COLO668 (cell line): ENCODE measurements around the gene RUSC2.
A peak's percentile ranks its signal among the peaks of the same experiment; 100 is the strongest.

Experiments used
- DNase-seq: peaks from one replicate; lab custom pipeline; 2025; ENCODE audit not compliant: unreplicated experiment; lab: John Stamatoyannopoulos, UW

The RUSC2 gene

GRCh38 chr9:35489313-35490154, at the start of gene RUSC2:
Gene RUSC2, plus strand, starts transcription at chr9:35490111. Its CDS starts 56,411 bp downstream, at chr9:35546522.
- DNase-seq = peak; percentile 82

DNA sequence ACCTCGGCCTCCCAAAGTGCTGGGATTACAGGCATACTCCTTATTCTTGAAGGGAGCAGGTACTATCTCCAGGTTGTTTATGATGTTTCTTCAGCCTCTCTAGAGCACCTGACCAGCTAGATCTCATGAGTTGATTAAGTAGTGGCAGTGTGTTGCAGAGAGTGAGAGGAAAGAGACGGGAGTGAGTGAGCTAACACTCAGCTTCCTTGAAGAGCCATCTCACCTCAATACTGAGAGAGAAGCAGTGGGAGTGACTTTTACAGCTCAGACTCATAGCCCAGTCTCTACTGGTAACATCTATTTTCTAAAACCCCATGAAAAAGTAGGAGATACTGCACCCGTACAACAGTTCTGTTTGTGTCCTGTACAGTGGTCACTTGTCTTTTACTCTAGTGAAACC, 43.9 kb upstream of the RUSC2 start:
- DNase-seq = no peak

DNA sequence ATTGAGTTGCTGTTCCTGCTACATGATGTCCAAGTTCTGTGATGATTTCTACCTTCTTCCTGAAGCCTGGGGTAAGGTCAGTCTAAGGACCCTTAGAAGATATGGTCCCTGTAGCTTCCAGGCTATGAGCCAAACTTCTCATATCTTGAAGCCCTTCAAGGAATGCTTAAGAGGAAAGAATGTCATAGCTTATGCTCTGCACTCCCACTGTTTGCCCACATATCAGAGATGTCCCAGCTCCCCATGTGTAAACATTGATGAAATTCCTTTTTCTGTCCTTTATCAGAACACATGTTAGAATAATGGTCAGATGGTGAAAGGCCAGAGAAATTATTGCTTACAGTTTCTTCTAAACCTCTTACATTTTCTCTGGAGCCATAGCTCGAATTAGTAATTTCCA, 41.4 kb upstream of the RUSC2 start:
- no peak for DNase-seq

- DNase-seq = no peak
These were observed 37.4 kb upstream of the RUSC2 start for GRCh38 chr9:35452481-35452880.

- DNase-seq = no peak
These were observed 36.1 kb upstream of the RUSC2 start for GRCh38 chr9:35453786-35454185.

- DNase-seq = no peak
These were observed 25.5 kb upstream of the RUSC2 start for GRCh38 chr9:35464141-35465025.

- DNase-seq = no peak
These were observed 19.6 kb upstream of the RUSC2 start for GRCh38 chr9:35470340-35470739.

GRCh38 chr9:35470894-35471293, 19.0 kb upstream of the RUSC2 start:
- no peak for DNase-seq

DNA sequence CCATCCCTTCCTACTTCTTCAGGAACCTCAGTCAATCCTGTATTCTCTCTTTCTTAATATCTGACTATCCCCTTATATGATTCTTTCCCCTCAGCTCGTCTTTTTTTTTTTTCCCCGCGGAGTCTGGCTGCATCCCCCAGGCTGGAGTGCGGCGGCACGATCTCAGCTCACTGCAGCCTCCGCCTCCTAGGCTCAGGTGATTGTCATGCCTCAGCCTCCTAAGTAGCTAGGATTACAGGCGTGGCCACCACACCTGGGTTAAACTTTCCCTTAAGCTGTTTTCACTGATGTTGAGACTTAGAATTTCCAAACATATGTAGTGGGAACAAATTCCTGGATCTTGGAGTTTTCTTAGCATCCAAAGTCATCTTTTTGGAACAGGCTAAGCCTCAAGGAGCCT, 13.3 kb upstream of the RUSC2 start:
- no peak for DNase-seq

GRCh38 chr9:35477211-35477855, 12.6 kb upstream of the RUSC2 start:
- peak; percentile 41 for DNase-seq

DNA sequence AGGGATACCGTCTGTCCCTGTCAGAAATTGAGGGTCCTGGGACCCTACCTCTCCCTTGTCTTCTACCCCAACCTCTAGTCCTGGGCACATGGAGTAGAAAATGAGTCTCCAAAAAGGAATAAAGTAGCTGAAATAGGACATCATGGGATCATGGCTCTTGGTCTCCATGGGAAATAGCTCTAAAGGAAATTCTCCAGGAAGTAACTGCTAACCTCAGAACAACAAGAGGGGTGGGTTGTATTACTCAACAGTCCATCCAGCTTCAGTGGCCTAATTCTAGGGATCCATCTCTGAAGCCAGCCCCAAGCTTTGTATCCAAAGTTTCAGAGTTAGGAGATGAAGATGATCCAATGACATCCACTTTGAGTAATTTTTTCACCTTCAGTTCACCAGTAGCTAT, 11.0 kb upstream of the RUSC2 start:
- no peak for DNase-seq

DNA sequence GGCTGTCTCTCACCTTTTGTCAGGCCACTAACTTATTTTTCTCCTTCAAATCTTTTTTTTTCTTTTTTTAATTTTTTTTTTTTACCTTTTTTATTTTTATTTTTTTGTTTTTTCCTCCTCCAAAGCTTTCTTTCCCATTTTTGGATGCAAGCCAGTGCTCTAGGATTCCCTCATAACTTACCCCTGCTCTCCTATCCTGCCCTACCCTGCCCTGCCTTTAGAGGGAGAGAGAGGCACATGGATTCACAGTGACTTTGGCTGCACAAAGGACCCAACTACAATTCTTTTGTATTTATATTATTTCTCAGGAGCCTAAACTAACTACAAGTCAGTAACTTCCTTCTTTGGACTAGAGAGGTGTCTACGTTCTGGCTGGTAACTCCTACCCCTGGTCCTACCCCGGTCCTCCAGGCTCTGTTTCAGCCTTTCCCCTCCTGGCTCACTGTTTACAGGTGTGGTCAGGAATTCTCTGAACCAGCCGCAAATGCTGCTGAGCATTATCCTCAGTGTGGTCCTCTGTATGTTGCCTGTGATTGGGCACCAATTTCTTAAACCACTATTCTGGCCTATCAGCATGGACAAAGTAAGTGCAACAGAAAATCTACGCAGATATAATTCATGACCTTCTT, 8.4 kb upstream of the RUSC2 start:
- peak; percentile 10 for DNase-seq

DNA sequence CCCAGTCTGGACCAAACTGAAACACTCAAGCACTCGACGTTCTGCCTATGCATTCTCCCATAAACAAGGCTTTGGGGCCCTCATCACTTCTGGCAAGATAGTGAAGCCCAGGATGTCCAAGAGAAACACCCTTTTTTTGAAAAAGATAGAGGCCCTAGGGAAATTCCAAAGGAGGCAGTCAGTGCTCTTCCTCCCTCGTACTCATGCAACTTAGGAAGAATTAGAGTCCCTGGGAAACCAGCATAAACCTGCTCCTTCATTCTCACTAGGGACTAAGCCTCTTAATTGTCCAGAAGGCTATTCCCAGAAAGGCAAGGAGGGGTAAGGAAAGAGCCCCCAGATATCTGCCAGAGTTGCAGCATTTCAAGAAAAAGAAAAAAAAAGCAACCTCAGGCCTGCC, 7.8 kb upstream of the RUSC2 start:
- no peak for DNase-seq

DNA sequence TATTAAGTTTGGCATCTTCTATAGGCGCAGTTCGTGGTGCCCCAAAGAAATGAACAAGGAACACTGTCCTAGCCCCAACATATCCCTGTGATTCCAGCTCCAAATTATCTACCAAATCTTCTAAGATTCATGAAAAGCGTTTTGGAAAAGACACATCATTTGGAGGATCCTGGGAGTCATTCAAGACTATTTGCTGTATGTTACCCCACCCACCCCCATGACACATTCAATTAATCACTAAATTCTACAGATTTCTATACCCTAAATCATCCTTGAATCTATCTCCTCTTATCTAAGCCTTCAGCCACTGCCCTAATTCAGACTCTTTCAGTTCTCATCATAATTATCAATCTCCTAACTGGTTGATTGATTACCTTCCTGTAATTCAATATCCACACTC, 5.5 kb upstream of the RUSC2 start:
- DNase-seq = no peak

DNA sequence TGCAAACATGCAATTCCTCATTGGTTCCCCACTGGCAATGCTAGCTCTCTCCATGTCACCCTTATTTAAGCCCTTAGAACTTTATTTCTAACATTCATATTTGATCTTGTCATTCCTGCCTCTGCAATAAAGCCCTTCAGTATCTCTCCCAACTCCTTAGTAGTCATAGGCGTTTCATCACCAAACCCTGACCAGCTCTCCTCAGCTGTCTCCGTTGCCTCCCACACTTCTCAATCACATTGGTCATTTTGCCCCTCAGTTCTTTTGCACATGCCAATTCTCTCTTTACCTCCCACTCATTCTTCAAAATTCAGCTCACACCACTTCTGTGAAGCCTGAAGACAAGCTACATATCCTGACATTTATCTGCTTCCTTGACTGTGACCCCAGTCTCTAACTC, 2.8 kb upstream of the RUSC2 start:
- DNase-seq = no peak

- DNase-seq = no peak
These were observed 1.9 kb upstream of the RUSC2 start for GRCh38 chr9:35488021-35488420.

DNA sequence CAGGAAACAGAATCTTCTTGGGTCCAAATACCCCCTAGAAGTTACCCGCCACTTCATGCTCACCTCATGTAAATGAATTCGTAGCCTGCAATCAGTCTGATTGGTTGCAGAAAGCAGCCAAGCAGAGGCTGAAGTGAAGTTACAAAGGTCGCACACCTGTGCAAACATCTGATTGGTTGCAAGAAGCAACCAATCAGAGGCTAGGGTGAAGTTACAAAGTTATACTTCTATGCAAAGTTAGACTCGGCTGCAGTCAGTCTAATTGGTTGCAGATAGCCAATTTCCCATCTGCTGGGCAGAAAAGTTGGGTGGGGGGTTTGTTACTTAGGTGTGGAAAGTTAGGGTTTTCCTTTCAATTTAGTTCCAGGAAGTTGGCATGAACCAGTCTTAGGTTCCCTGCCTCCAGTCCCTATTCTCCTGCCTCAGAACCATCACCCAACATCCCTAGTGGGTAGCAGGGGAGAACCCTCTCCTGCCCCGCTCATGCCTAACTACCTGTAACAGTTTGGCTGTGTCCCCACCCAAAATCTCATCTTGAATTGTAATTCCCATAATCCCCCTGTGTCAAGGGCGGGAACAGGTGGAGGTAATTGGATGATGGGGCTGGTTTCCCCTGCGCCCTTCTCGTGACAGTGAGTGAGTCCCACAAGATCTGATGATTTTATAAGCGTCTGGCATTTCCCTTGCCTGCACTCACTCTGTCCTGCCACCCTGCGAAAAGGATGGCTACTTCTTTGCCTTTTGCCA, 1.2 kb upstream of the RUSC2 start:
- DNase-seq = no peak

DNA sequence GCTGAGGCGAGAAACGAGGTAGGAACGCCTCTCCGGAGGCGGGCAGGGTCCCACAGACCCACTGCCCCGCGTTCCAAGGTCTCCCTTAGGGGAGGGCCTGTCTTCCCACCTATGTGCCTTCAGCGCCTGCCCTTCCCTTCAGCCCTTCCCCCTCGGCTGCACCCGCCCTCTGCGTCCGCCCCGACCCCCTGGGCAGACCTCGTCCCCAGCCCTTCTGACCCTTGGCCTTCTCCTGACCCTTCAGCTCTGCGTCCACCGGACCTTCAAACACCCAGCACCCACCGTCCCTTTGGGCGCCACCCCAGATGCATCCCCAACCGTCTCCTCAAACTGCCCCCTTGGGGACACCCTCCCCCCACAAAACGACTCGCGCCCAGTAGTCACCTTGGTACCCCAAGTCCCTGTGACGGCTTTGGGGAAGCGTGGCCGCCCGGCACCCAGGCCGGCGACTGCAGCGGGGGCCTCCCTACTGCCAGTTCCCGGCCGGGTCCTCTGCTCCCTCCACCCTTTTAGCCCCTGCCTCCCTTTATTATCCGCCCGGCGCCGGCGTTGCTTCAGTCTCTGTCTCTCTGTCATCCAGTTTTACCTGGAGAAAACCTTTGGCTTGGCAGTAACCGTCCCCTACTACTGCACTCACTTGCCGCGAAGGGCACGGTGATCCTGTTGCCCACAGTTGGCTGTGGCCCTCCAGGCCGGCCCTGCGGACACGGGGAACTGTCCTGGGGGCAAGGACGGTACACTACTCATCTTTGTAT, 421 bp downstream of the RUSC2 start:
- DNase-seq = no peak

DNA sequence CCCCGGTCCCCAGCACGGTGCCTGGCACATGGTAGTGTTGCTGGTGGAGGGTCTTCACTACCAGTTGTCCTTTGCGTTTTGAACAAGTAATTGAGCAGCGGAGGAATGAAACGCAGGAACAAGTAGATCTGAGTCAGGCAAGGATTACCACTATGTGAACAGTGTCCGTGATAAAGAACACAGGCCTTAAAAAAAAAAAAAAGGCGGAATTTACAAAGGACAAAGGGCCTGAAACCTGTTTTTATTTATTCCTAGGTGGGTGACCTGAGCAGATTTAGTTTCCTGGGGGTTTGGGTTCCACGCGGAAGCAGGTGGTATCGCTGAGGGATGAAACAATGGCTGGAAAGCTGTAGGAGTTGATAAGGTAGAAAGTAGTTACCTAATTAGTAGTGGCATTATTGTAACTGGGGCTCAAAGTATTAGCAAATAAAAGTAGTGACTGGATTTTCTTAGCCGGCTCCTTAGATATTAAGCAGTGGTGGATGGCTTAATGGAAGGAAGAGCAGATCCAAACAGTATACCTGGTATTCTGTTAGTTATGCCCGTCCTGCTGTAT, 1.1 kb downstream of the RUSC2 start:
- no peak for DNase-seq
